ENCODE results near the gene HTT. TPM values are rescaled to one million over a fixed set of nuclear protein-coding genes. Genes with fewer than 3 reads are reported as not detected.

Gene HTT
- total RNA-seq, 1 experiment from 2014 or later, result 37.4 TPM

DNA sequence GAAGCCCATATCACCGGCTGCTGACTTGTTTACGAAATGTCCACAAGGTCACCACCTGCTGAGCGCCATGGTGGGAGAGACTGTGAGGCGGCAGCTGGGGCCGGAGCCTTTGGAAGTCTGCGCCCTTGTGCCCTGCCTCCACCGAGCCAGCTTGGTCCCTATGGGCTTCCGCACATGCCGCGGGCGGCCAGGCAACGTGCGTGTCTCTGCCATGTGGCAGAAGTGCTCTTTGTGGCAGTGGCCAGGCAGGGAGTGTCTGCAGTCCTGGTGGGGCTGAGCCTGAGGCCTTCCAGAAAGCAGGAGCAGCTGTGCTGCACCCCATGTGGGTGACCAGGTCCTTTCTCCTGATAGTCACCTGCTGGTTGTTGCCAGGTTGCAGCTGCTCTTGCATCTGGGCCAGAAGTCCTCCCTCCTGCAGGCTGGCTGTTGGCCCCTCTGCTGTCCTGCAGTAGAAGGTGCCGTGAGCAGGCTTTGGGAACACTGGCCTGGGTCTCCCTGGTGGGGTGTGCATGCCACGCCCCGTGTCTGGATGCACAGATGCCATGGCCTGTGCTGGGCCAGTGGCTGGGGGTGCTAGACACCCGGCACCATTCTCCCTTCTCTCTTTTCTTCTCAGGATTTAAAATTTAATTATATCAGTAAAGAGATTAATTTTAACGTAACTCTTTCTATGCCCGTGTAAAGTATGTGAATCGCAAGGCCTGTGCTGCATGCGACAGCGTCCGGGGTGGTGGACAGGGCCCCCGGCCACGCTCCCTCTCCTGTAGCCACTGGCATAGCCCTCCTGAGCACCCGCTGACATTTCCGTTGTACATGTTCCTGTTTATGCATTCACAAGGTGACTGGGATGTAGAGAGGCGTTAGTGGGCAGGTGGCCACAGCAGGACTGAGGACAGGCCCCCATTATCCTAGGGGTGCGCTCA, 165.8 kb downstream of the HTT start:
- Histone ChIP-seq H3K79me2 (ENCODE audit: insufficient read depth, low read length) (no peaks in the 10 kb centered on the region), H3K4me1 (ENCODE audit: control insufficient read depth in 1 of 2, insufficient read depth in 2 of 2, low read length in 2 of 2) (no peaks in the 10 kb centered on the region), H3K4me3 (replicated peaks in 1 of 2; ENCODE audit: low read depth in 1 of 2, low read length in 2 of 2) (no peak overlapping the region), H3K36me3 (ENCODE audit: control insufficient read depth in 1 of 2, insufficient read depth in 2 of 2, low read length in 2 of 2) (no peaks in the 10 kb centered on the region), H3K9ac (ENCODE audit: low read length) (no peak overlapping the region), H3K4me2 (ENCODE audit: low read length) (no peak overlapping the region), H3K27me3 (ENCODE audit: insufficient read depth, low read length) (no peaks in the 10 kb centered on the region), H3K27ac (ENCODE audit: low read depth, low read length) (no peak overlapping the region), H4K20me1 (ENCODE audit: insufficient read depth) (no peaks in the 10 kb centered on the region), H2AFZ (ENCODE audit: low read depth, low read length, poor library complexity, severe bottlenecking) (no peak overlapping the region), H3K9me3 (ENCODE audit: control insufficient read depth in 1 of 2, insufficient read depth in 1 of 2, low read depth in 1 of 2, low read length in 2 of 2) (no peaks in the 10 kb centered on the region), H3K9me2 (ENCODE audit: insufficient read depth) (no peaks in the 10 kb centered on the region)
- POLR2A ChIA-PET, result no interaction called here
- CTCF ChIA-PET, result no interaction called here
- ATAC-seq, result no peak
- DNase-seq (ENCODE audit: low read depth, low spot score), result no peak
- intact Hi-C loops (cut with micrococcal nuclease), result no loop called here
- TF ChIP-seq, protein P1, sequence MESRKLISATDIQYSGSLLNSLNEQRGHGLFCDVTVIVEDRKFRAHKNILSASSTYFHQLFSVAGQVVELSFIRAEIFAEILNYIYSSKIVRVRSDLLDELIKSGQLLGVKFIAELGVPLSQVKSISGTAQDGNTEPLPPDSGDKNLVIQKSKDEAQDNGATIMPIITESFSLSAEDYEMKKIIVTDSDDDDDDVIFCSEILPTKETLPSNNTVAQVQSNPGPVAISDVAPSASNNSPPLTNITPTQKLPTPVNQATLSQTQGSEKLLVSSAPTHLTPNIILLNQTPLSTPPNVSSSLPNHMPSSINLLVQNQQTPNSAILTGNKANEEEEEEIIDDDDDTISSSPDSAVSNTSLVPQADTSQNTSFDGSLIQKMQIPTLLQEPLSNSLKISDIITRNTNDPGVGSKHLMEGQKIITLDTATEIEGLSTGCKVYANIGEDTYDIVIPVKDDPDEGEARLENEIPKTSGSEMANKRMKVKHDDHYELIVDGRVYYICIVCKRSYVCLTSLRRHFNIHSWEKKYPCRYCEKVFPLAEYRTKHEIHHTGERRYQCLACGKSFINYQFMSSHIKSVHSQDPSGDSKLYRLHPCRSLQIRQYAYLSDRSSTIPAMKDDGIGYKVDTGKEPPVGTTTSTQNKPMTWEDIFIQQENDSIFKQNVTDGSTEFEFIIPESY (IDR thresholded peaks at IDR 0.05; ENCODE audit: extremely low read depth, insufficient replicate concordance, low read length), result no peak
- no peak for TF ChIP-seq CTCF (IDR thresholded peaks at IDR 0.05 in 2 of 3, conservative IDR thresholded peaks at IDR 0.05 in 1 of 3; ENCODE audit: borderline replicate concordance in 1 of 3, insufficient read depth in 1 of 3, low read depth in 2 of 3, low read length in 2 of 3)
- TF ChIP-seq, protein P2, sequence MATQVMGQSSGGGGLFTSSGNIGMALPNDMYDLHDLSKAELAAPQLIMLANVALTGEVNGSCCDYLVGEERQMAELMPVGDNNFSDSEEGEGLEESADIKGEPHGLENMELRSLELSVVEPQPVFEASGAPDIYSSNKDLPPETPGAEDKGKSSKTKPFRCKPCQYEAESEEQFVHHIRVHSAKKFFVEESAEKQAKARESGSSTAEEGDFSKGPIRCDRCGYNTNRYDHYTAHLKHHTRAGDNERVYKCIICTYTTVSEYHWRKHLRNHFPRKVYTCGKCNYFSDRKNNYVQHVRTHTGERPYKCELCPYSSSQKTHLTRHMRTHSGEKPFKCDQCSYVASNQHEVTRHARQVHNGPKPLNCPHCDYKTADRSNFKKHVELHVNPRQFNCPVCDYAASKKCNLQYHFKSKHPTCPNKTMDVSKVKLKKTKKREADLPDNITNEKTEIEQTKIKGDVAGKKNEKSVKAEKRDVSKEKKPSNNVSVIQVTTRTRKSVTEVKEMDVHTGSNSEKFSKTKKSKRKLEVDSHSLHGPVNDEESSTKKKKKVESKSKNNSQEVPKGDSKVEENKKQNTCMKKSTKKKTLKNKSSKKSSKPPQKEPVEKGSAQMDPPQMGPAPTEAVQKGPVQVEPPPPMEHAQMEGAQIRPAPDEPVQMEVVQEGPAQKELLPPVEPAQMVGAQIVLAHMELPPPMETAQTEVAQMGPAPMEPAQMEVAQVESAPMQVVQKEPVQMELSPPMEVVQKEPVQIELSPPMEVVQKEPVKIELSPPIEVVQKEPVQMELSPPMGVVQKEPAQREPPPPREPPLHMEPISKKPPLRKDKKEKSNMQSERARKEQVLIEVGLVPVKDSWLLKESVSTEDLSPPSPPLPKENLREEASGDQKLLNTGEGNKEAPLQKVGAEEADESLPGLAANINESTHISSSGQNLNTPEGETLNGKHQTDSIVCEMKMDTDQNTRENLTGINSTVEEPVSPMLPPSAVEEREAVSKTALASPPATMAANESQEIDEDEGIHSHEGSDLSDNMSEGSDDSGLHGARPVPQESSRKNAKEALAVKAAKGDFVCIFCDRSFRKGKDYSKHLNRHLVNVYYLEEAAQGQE (IDR thresholded peaks at IDR 0.05; ENCODE audit: low read depth), result no peak
- no peak for TF ChIP-seq JUND (IDR thresholded peaks at IDR 0.05)
- TF ChIP-seq POLR2A (IDR thresholded peaks at IDR 0.05; ENCODE audit: borderline replicate concordance, extremely low read depth, insufficient read depth, insufficient read length), result no peak
- no peak for TF ChIP-seq CEBPB (IDR thresholded peaks at IDR 0.05; ENCODE audit: low read depth)
- TF ChIP-seq MAX (IDR thresholded peaks at IDR 0.05), result no peak
- no peak for TF ChIP-seq SP1 (IDR thresholded peaks at IDR 0.05; ENCODE audit: low read depth)
- TF ChIP-seq EGR1 (IDR thresholded peaks at IDR 0.05; ENCODE audit: low read depth), result no peak
- no peak for TF ChIP-seq POLR2AphosphoS5 (IDR thresholded peaks at IDR 0.05; ENCODE audit: low read depth, low read length)
- no peak for TF ChIP-seq SRF (IDR thresholded peaks at IDR 0.05; ENCODE audit: low read depth)
- TF ChIP-seq YY1 (IDR thresholded peaks at IDR 0.05; ENCODE audit: extremely low read depth, insufficient replicate concordance, low read depth, low read length), result no peak
- no peak for TF ChIP-seq EZH2phosphoT487 (IDR thresholded peaks at IDR 0.05; ENCODE audit: borderline replicate concordance)
- TF ChIP-seq ZNF274 (IDR thresholded peaks at IDR 0.05; ENCODE audit: low read depth, low read length), result no peak
- no peak for TF ChIP-seq ATF3 (IDR thresholded peaks at IDR 0.05)
- TF ChIP-seq FOSL1 (IDR thresholded peaks at IDR 0.05; ENCODE audit: low read depth), result no peak
- no peak for TF ChIP-seq RAD21 (IDR thresholded peaks at IDR 0.05; ENCODE audit: low read depth)
- no TSS peak for BruUV-seq (replicated peaks)
- RAD21 ChIA-PET (ENCODE audit: low non-redundant PET in 1 of 2, low total read pairs in 2 of 2, uncharacterized antibody in 2 of 2, unreplicated experiment in 2 of 2), result no interaction called here
